Stimulated activated CD4-positive, alpha-beta T cell treated with anti-CD3 and anti-CD28 coated beads, Interleukin-15, amount 100 ng/mL, for 1 hour (primary cell): Measurements from ENCODE around the gene BSCL2.
"Not testable (repeated sequence)": the region's sequence is repeated elsewhere in the genome, so short reads cannot be mapped to it uniquely, and the experiment has no call there.

ENCODE experiments used
- DNase-seq, 2 donors: peaks; one replicate each; pipeline ENCODE4 v3.0.0-alpha.2; 2020; ENCODE audit warnings: low read depth in 1 of 2, low spot score in 1 of 2

BSCL2 gene

DNA sequence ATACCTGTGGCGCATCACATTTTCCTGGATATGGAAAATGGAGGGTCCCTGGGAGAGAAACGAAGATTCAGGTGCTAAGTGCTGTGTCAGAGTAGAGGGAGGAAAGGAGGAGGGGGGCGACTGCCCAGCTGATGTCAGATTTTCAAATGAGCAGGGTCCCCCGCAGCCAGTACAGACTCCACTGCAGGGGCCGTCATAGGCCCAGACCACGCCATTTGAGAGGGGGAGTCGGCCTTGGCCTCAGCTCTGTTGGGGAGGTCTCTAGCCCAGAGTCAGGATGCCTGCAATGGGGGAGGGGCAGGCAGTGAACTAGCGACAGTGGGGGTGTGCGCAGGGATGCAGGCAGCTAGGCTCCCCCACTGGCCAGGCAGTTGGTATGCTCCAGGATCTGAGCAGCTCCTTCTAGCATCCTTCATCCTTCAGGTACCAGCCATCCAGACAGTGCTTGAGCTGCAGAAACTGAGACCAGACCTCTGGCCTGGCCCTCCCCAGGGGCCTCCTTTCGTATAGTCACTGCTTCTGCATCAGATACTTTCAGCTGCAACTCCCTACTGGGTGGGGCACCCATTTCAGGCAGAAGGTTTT, at the start of gene BSCL2, which contains the start of gene GNG3:
BSCL2 (minus strand) TSS at position 148 of the 585 bp plus-strand sequence. CDS start 229 bp downstream, outside the sequence.
GNG3 (plus strand) TSS at position 400 of the 585 bp plus-strand sequence. CDS start 620 bp downstream, outside the sequence.
- no peak for DNase-seq

DNA sequence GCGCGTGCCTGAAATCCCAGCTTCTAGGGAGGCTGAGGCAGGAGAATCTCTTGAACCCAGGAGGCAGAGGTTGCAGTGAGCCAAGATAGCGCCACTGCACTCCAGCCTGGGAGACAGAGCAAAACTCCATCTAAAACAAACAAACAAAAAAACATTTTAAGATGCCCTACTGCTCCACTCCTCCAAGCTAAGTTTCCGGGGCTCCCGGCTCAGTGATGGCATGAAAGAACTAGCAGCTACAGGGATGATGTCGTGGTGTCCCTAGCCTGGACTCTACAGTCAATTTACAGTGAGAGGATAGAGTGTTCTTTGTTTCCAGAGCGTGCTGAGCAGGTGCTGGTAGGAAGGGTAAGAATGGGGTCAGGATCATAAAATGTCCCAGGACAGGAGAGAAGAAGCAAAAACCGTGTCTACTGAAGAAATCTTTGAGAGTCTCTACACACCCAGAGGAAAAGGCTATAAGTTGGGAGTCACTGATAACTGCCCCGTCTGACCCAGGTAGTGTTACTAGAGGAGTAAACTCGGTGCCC, 47.9 kb upstream of the BSCL2 start:
- DNase-seq, result no peak

DNA sequence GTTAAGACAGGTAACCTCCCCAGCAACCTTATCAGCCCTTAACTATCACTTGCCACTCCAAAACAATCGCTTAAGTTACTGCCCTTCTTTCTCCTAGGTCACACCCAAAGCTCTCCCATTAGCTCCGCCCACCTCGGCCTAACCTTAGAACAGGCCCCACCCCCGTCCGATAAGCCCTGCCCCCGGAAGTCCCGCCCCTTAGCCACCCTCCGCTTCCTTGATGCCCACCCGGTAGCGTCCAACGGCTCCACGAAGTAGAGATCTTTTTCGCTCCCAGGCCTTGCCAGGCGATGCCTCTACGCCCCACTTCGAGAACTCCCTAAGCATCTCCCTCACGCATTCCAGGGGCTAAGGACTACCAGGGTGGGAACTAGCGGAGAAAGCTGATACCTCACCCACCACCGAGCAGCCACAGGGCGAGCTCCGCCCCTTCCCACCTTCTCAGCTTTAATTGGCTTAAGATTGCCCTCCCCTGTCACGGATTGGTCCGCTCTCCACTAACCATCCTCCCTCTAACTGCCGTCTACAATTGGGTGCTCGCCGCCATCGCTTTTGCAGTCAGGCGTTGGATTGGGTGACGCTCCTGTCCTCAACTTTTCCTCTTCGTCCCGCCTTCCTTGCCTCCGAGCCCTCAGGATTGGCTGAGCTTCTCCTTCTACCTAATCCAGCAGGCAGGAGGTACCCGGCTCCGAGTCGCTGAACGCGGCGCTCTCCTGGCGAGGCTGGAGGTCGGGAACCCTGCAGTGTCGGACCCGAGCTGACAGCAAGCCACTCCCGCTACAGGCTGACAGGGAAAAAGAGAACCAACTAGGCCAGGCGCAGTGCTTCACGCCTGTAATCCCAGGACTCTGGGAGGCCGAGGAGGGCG, 46.7 kb upstream of the BSCL2 start, which contains the start of gene ZBTB3:
ZBTB3 (minus strand) TSS at position 425 of the 868 bp plus-strand sequence. CDS start 496 bp downstream, outside the sequence.
- DNase-seq, result peak; percentile 90 to 91

DNA sequence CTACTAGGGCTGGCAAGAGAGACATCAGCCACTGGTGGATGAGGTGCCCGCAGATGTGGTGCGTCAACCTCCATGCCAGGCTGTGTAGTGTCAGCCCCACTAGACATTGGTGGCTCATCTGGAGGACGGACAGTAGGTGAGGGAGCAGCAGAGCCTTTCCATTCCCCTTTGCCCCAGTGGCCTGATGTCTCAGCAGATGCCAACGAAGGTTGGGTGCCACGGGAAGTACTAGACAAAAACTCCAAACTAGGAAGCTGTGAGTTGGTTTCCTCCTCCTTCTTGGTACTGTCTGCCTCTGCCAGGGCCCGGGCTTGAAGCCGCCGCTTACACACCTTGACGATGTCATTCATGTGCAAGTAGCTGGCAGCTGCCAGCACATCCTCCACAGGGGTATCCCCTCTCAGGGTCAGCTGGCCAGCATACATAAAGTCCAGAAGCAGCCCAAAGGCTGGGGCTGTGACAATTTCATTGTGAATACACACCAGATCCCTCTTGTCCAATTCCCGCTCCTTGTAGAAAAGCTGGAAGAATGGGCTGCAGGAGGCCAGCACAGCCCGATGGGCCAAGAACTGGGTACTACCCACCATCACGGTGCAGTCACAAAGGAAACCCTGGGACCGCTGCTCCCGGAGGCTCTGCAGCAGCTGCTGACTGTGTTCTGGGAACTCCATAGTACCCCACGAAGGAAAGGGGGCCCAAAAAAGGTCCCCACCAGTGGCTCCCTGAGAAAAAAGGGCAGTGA, 45.9 kb upstream of the BSCL2 start:
- DNase-seq, result no peak

DNA sequence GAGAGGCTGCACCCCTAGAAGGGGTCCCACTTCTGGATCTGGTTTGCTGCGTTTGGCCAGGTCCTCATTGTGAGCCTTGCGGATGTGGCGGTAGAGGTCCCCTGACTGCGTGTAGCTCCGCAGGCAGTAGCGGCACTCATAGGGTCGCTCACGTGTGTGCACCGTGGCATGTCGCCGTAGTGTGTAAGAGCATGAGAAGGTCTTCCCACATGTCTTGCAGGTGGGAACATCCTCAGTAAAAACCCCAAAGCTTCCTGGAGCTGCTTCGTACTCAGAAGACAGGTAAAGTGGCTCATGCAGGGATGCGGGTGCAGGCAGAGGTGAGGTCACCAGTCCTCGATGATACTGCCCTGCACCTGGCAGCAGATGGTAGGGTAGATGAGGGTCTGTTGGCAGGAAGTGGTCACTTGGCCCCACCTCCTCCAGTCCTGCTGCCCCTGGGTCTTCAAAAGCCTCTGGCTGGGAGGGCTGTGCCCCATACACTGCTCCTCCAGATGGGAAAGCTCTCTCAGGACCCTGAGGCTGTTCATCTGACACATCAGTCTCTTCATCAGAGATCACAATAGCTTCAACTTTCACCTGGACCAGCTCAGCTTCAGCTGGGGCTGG, 45.1 kb upstream of the BSCL2 start:
- no peak for DNase-seq

DNA sequence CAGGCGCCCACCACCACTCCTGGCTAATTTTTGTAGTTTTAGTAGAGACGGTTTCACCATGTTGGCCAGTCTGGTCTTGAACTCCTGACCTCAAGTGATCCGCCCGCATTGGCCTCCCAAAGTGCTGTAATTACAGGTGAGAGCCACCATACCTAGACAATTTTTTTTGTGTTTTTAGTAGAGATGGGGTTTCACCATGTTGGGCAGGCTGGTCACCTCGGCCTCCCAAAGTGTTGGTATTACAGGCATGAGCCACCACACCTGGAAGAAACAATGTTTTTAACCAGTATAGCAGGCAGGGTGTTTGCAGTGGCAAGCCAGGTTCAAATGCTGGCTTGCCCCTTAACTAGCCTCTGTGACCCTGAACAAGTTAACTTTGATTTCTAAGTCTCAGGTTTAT, 42.7 kb upstream of the BSCL2 start:
- not testable (repeated sequence) for DNase-seq

DNA sequence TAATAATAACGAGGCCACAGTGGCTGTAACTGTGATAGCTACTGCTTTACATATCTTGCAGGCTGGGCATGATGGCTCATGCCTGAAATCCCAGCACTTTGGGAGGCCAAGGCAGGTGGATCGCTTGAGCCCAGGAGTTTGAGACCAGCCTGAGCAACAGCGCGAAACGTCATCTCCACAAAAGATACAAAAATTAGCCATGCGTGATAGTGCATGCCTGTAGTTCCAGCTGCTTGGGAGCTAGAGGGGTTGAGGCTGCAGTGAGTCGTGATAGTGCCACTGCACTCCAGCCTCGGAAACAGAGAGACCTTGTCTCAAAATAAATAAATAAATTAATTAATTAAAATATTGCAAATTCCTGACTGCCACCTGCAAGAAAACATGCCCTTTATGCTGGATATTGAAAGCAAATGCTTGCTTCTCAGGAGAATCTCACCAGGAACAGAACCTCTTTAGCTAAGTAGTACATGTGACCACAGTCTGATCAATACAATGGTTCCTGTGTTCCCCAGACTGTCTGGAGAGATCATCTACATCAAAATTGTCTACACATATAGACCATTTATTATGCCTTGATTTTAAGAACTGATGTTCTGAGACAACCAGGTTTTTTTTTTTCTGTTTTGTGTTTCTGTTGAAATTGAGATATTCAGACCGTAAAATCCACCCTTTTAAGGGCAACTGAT, 40.4 kb upstream of the BSCL2 start:
- no peak for DNase-seq

DNA sequence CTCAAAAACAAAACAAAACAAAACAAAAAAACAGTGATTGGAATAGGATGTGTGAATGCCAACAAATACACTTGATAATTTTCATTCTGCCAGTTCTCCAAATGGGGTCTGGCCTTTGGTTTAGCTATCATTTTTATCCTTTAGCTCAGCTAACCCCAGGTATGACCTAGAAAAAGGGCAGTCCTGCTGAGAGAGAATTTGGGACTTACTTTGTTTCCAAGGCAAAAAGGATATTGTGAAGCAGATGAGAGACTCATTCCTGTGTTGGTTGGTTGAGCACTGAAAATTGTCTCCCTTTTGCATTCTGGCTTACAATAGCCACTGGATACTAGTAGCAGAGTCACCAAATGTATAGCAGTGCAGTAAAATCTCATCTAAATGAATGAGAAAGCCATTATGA, 30.0 kb upstream of the BSCL2 start:
- DNase-seq, result no peak

DNA sequence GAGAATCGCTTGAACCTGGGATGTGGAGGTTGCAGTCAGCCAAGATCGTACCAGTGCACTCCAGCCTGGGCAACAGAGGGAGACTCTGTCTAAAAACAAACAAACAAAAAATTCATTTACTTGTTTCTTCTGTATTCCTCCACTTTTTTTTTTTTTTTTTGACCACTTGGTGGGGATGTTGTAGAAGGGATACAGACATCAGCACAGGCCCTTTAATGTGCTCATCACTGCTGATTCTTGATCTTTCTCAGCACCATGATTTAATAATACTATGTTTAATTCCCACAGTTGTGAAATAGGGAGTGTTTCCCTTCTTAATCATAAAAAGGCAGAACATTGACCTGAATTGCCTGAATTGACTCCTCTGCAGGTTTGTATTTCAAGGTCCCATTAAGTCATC, 25.6 kb upstream of the BSCL2 start:
- DNase-seq, result no peak

DNA sequence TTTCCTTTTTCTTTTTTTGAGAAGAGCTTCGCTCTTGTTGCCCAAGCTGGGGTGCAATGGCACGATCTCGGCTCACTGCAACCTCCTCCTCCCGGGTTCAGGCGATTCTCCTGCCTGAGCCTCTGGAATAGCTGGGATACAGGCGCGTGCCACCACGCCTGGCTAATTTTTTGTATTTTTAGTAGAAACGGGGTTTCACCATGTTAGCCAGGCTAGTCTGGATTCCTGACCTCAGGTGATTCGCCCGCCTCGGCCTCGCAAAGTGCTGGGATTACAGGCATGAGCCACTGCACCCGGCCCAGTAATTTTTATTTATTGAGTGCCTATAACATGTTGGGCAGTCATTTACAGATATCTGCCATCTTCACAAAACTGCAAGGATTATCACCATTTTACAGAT, 22.9 kb upstream of the BSCL2 start:
- not testable (repeated sequence) for DNase-seq

DNA sequence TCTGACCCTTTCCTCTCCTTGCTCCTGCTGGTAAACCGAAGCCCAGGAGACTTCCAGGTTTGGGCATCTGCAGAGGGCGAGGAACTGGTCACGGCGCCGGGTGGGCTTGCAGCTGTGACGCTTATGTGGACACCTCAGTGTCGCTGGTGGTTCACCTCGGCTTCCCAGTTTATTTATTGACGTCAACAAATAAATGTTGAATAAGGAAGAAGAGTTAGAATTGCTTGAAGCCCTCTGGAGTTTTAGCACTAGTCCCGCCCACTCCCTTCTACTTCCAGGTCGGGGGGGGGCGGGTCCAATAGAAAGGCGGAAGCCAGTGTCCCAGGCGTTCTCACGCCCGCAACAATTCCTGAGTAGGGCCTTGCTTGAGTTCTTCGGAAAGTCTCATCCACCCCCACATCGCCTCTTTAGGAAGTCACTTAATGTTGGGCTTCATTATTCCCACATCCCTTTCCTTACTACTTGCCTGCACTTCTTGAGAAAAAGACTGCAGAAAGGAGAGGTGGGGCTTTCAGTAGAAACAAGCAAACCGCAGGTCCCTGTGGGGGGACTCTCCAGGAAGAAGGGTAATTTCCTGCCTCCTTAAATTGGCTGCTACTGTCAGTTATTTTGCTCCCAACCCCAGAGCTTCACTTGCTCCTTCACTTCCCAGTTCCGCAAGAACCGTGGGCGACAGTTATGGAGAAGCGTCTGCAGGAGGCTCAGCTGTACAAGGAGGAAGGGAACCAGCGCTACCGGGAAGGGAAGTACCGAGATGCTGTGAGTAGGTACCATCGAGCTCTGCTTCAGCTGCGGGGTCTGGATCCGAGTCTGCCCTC, 21.2 kb upstream of the BSCL2 start, which contains the start of gene TTC9C:
TTC9C (plus strand) TSS at position 316 of the 818 bp plus-strand sequence; CDS start at position 679, 363 bp downstream.
- DNase-seq, result peak; percentile 61 to 70

DNA sequence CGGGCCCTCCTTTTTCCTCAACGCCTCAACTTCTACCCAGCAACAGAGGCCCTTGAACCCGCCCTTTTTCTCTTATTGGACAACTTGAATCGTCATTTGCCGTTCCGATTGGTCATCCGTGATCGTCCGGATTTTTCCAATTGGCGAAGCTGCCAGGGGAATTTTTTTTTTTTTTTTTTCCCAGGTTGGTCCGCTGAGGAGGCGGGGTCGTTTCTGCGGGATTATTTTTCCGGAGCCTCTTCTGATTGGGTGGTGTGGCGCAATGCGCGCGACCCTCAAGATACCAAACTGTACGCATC, 20.6 kb upstream of the BSCL2 start:
- peak; percentile 40 to 62 for DNase-seq

DNA sequence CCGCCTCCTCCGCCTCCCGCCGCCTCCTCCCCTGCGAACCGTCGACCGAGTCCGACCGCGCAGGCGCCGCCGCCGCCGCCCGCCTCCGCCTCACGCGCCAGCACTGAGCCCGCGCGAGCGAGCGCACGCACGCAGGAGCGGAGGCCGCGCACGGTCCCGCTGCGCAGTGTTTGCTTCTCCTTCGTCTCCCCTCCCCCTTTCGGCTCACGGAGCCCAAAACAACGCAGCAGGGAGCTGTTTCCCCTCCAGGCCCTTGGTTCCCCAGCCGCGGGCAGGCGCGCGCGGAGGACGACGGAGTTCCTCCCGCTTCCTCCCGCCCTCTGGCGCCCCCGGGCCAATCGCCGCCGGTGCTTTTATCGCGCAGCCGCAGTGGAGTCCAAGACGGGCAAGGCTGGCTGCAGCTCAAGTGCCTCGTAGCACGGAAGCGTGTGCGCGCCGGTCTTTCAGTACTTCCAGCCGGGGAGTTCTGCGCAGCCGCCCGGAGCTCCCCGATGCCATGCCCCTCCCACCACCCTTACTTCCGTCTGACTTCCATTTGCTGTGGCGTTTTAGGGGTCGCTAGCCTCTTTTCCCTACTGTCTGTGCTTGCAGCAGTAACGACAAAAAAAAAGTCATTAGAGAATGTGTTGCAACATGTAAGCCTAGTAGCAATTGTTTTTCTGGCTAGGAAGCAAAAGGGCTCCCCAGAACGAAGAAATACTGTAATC, 20.1 kb upstream of the BSCL2 start, which contains the start of gene HNRNPUL2:
HNRNPUL2 (minus strand) TSS at position 293 of the 707 bp plus-strand sequence. CDS start 301 bp downstream, outside the sequence.
- DNase-seq, result peak; percentile 97

DNA sequence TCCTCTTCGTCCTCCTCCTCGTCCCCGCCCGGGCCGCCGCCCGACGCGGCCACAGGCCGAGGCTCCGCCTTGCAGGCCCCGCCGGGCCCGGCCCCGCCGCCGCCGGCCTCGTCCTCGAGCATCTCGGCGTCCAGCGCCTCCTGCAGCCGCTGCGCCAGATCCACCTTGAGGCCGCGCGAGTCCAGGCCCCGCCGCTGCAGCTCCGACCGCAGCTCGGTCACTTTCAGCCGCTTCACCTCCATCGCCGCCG, 19.6 kb upstream of the BSCL2 start:
- no peak for DNase-seq

DNA sequence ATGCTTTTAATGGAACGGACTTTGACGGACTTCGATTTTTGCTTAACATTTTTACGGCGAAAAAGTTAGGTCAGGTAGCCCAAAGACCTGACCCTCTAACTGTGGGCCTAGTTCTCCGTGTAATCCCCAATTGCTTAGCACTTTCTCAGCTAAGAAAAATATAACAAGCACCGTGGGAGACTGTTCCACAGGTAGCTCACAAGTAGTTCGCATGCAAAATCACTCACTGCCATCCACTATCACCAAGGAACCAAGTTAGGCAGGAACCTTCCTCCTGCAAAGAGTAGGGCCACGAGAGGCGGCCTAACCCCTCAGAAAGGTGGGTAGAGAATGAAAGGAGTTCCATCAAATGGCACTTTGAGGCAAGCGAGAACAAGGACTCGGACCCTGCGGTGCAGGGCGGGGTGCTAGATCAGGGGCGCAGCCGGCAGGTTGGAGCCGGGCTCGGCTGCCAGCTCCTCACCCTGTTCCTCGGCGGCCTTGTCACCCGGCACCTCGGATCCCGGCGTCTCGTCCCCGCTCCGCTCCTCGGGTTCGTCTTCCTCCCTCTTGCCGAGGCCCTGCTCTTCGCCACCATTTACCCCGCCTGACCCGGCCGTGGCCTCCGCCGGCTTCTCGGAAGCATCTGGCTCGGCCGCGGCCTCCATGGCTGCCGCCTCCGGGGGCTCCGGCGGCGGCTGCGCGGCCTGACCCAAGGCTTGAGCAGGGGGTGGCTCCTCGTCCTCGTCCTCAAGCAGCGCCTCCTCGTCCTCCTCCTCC, 19.1 kb upstream of the BSCL2 start:
- DNase-seq, result no peak

DNA sequence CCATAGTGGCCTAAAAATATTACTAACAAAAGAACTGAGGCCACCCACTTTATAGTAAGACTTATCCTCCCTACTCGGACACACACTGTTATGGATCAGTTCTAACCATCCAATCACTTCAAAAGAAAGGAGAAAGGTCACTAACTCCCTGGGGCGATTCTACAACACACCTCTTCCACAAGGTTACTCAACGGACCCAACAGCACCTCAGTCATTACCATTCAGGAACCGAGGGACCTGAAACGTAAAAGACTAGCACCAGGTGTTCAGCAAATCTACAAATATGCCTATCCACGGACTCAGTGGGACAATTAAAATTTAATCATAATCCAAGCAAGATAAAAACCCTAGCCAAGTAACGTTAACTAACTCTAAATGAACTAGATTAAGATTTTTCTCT, 18.4 kb upstream of the BSCL2 start:
- DNase-seq, result no peak

DNA sequence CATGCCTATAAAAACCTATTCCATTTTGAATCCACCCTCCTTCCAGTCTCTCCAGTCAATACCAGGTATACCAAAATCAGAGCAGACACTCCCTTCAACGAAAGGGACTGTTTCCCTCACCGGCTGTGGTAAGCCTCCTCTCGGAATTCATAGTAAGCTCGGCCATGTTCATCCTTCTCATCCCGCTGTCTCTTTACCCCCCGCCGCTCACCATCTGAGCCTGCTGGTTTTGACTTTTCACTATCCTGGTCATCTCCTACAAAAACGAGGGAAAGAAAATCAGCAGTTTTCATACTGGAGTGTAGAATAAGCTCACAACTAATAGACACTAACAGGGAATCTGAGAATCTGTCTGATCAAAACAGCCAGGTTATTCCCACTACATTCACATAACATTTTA, 16.9 kb upstream of the BSCL2 start:
- no peak for DNase-seq

DNA sequence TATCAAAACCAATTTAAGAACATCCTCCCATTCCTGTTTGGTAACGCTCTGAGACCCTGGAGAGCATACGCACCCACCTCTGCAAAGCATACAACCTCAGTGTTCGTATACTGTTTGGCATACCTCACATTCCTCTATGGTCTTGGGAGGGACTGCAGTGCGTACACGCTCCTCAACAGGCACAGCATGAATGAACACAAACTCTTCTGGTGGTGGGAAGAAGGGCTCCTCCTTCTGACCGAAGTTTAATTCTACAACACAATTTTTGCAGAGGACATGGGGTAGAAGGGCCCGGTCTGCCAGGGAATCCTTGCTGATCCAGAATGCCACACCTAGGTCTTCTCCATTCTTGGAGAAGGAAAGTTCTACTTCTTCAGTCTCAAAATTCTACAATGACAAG, 14.8 kb upstream of the BSCL2 start:
- no peak for DNase-seq
